H9 (cell line): Measurements from ENCODE around the gene AGAP3. TPM values are rescaled to one million over a fixed set of nuclear protein-coding genes. Genes with fewer than 3 reads are reported as not detected.

ENCODE experiments used
- DNase-seq: peaks from one replicate; pipeline ENCODE4 v3.0.0-alpha.2; 2017
- H2AFZ ChIP-seq: one replicate; pipeline ENCODE4 v1.6.1; 2013; ENCODE audit warnings: mild to moderate bottlenecking, low read length, control low read depth, moderate library complexity
- H2AK5ac ChIP-seq: 2 replicates; pipeline ENCODE4 v1.6.1; 2013; ENCODE audit warnings: low read length, control low read depth, mixed read lengths; ENCODE audit not compliant: insufficient read length
- H2BK120ac ChIP-seq: one replicate; pipeline ENCODE4 v1.6.1; 2013; ENCODE audit warnings: low read depth, mild to moderate bottlenecking, low read length, control low read depth, inconsistent platforms; ENCODE audit not compliant: poor library complexity, severe bottlenecking
- H2BK12ac ChIP-seq: 2 replicates; pipeline ENCODE4 v1.6.1; 2013; ENCODE audit warnings: low read length, control low read depth, mixed read lengths, low read depth; ENCODE audit not compliant: insufficient read length
- H2BK15ac ChIP-seq: 2 replicates; pipeline ENCODE4 v1.6.1; 2013; ENCODE audit warnings: low read depth, low read length, control low read depth
- H2BK20ac ChIP-seq: one replicate; pipeline ENCODE4 v1.6.1; 2013; ENCODE audit warnings: low read depth, mild to moderate bottlenecking, low read length, control low read depth, inconsistent platforms; ENCODE audit not compliant: poor library complexity, severe bottlenecking
- H2BK5ac ChIP-seq: 2 replicates; pipeline ENCODE4 v1.6.1; 2013; ENCODE audit warnings: low read length, control low read depth, mixed read lengths; ENCODE audit not compliant: insufficient read length
- H3K14ac ChIP-seq: 2 replicates; pipeline ENCODE4 v1.6.1; 2013; ENCODE audit warnings: low read length, control low read depth; ENCODE audit not compliant: insufficient read depth
- H3K18ac ChIP-seq: 2 replicates; pipeline ENCODE4 v1.6.1; 2013; ENCODE audit warnings: low read depth, mild to moderate bottlenecking, mixed read lengths, low read length, control low read depth; ENCODE audit not compliant: insufficient read length
- H3K23ac ChIP-seq: 2 replicates; pipeline ENCODE4 v1.6.1; 2013; ENCODE audit warnings: low read length, control low read depth, mixed read lengths, low read depth; ENCODE audit not compliant: insufficient read length
- H3K23me2 ChIP-seq: 2 replicates; pipeline ENCODE4 v1.6.1; 2013; ENCODE audit warnings: low read depth, mild to moderate bottlenecking, mixed read lengths, low read length, control low read depth; ENCODE audit not compliant: insufficient read length, poor library complexity, severe bottlenecking
- H3K27ac ChIP-seq: 2 replicates; pipeline ENCODE4 v1.5.1; 2013; ENCODE audit warnings: low read length, control low read depth, mixed read lengths, low read depth; ENCODE audit not compliant: insufficient read length
- H3K27me3 ChIP-seq: 2 replicates; pipeline ENCODE4 v1.6.1; 2013; ENCODE audit warnings: low read length, control low read depth, inconsistent platforms; ENCODE audit not compliant: insufficient read depth
- H3K4ac ChIP-seq: 2 replicates; pipeline ENCODE4 v1.6.1; 2013; ENCODE audit warnings: low read depth, mild to moderate bottlenecking, control low read depth, inconsistent platforms, low read length, moderate library complexity
- H3K4me1 ChIP-seq: 2 replicates; pipeline ENCODE4 v1.6.1; 2013; ENCODE audit warnings: low read length, control low read depth, inconsistent platforms; ENCODE audit not compliant: insufficient read depth
- H3K4me2 ChIP-seq: 2 replicates; pipeline ENCODE4 v1.6.1; 2013; ENCODE audit warnings: low read length, control low read depth, mixed read lengths; ENCODE audit not compliant: insufficient read length, insufficient read depth
- H3K56ac ChIP-seq: 2 replicates; pipeline ENCODE4 v1.6.1; 2013; ENCODE audit warnings: low read depth, mild to moderate bottlenecking, mixed read lengths, low read length, control low read depth; ENCODE audit not compliant: insufficient read length
- H3K79me1 ChIP-seq: 2 replicates; pipeline ENCODE4 v1.6.1; 2013; ENCODE audit warnings: low read depth, mild to moderate bottlenecking, moderate library complexity, low read length, control low read depth, inconsistent platforms; ENCODE audit not compliant: insufficient read depth, poor library complexity, severe bottlenecking
- H3K79me2 ChIP-seq: 2 replicates; pipeline ENCODE4 v1.6.1; 2013; ENCODE audit warnings: low read length, control low read depth, inconsistent platforms; ENCODE audit not compliant: insufficient read depth
- H3K9ac ChIP-seq: 2 replicates; pipeline ENCODE4 v1.6.1; 2013; ENCODE audit warnings: low read length, control low read depth, mixed read lengths; ENCODE audit not compliant: insufficient read length; ENCODE audit errors: extremely low read depth
- H3K9me3 ChIP-seq: one replicate; pipeline ENCODE4 v1.6.1; 2013; ENCODE audit warnings: low read depth, low read length, inconsistent platforms; ENCODE audit not compliant: control insufficient read depth
- H3T11ph ChIP-seq: one replicate; pipeline ENCODE4 v1.6.1; 2013; ENCODE audit warnings: mild to moderate bottlenecking, low read length, control low read depth, inconsistent platforms
- H4K20me1 ChIP-seq: one replicate; pipeline ENCODE4 v1.6.1; 2013; ENCODE audit not compliant: control insufficient read depth, insufficient read length, insufficient read depth
- H4K5ac ChIP-seq: 2 replicates; pipeline ENCODE4 v1.6.1; 2013; ENCODE audit warnings: low read depth, mild to moderate bottlenecking, mixed read lengths, low read length, control low read depth; ENCODE audit not compliant: insufficient read length
- H4K8ac ChIP-seq: replicated peaks from 2 replicates; pipeline ENCODE4 v1.6.1; 2013; ENCODE audit warnings: low read length, control low read depth, mixed read lengths, low read depth; ENCODE audit not compliant: insufficient read length
- H4K91ac ChIP-seq: 2 replicates; pipeline ENCODE4 v1.6.1; 2013; ENCODE audit warnings: low read depth, mild to moderate bottlenecking, moderate library complexity, mixed read lengths, low read length, control low read depth; ENCODE audit not compliant: insufficient read length
- H3K27ac Mint-ChIP-seq, 3 experiments: 2 replicates in 2 of 3; 3 replicates in 1 of 3; pipeline ENCODE4 v1.8.0; 2020 to 2021; ENCODE audit warnings: mixed read lengths in 3 of 3, mild to moderate bottlenecking in 1 of 3, moderate library complexity in 1 of 3
- H3K27me3 Mint-ChIP-seq: 2 replicates; pipeline ENCODE4 v1.8.0; 2021; ENCODE audit warnings: low read depth, mild to moderate bottlenecking, moderate library complexity, mixed read lengths
- H3K36me3 Mint-ChIP-seq, 3 experiments: 2 replicates in 2 of 3; 3 replicates in 1 of 3; pipeline ENCODE4 v1.8.0; 2020 to 2021; ENCODE audit warnings: low read depth in 3 of 3, mixed read lengths in 3 of 3; ENCODE audit not compliant: insufficient read depth in 1 of 3
- H3K4me1 Mint-ChIP-seq, 2 experiments: 2 replicates each; pipeline ENCODE4 v1.8.0; 2020; ENCODE audit warnings: mixed read lengths in 2 of 2
- H3K4me3 Mint-ChIP-seq, 2 experiments: 2 replicates in 1 of 2; 3 replicates in 1 of 2; pipeline ENCODE4 v1.8.0; 2020 to 2021; ENCODE audit warnings: mild to moderate bottlenecking in 2 of 2, mixed read lengths in 2 of 2, moderate library complexity in 1 of 2
- H3K9me3 Mint-ChIP-seq, 2 experiments: 2 replicates in 1 of 2; 3 replicates in 1 of 2; pipeline ENCODE4 v1.8.0; 2020; ENCODE audit warnings: mild to moderate bottlenecking in 2 of 2, mixed read lengths in 2 of 2, moderate library complexity in 1 of 2
- CTCF ChIP-seq: fragments of 200-600 bp; sonication (generic); conservative IDR thresholded peaks from 3 replicates; pipeline ENCODE4 v1.8.0; 2021; ENCODE audit warnings: antibody characterized with exemption, mild to moderate bottlenecking
- WGBS: extraction: QIAGEN DNeasy Blood & Tissue Kit; methylation state at CpG from one replicate; pipeline ENCODE4 v1.1.7; 2013; ENCODE audit warnings: missing lambda C conversion rate, low lambda C conversion rate, mixed read lengths; ENCODE audit not compliant: insufficient read length; ENCODE audit errors: extremely low coverage; 5-methylcytosine and 5-hydroxymethylcytosine counted together
- total RNA-seq: library from RNA; stranded (reverse); gene quantifications from 2 replicates; pipeline ENCODE4 v1.2.1, GENCODE V29; 2021

Gene AGAP3
- total RNA-seq, 1 experiment from 2014 or later = 97.7 TPM

- no peak for TF ChIP-seq CTCF
- Histone ChIP-seq H3K9ac (peak overlapping the region; percentile 52), H2BK15ac (no peak overlapping the region), H3T11ph (no peak overlapping the region), H4K91ac (no peak overlapping the region), H4K5ac (no peak overlapping the region), H4K8ac (no peak overlapping the region), H3K27ac (no peak overlapping the region), H3K18ac (no peak overlapping the region), H3K4me2 (peak overlapping the region; percentile 58), H3K14ac (0 out of 2 replicates have a peak overlapping the region, but pooled peaks have one; percentile 37), H3K79me2 (no peaks in the 10 kb centered on the region), H2BK5ac (no peak overlapping the region), H3K23me2 (peaks cover 41% of the 10 kb centered on the region), H2BK20ac (no peak overlapping the region), H3K79me1 (no peaks in the 10 kb centered on the region), H2AK5ac (no peak overlapping the region), H3K56ac (no peak overlapping the region), H2BK120ac (no peak overlapping the region), H3K4me1 (peaks cover 8% of the 10 kb centered on the region), H4K20me1 (no peaks in the 10 kb centered on the region), H2BK12ac (no peak overlapping the region), H3K27me3 (no peaks in the 10 kb centered on the region; the same call in 1 of the 2 replicates), H3K4ac (no peak overlapping the region), H3K9me3 (no peaks in the 10 kb centered on the region), H2AFZ (no peak overlapping the region), H3K23ac (no peak overlapping the region)
- DNase-seq = peak; percentile 48
- WGBS = no CpG with 5 or more reads among the region's 18 CpGs
- Mint-ChIP-seq H3K4me3 (peak overlapping the region; percentile 78 to 91), H3K27ac (peak overlapping the region in 2 of 3 experiments; percentile 82 to 93; a peak in 3 of 7 replicates), H3K27me3 (peaks cover 22% of the 10 kb centered on the region), H3K36me3 (peaks cover 0 to 12% (median under 1%) of the 10 kb centered on the region in 3 experiments; a peak in 5 of 7 replicates), H3K4me1 (peaks cover 40 to 52% of the 10 kb centered on the region in 2 experiments), H3K9me3 (no peaks in the 10 kb centered on the region; a peak in 1 of 5 replicates)
Observed at GRCh38 chr7:151058781-151059366, 27.4 kb upstream of the AGAP3 start.
